GM12878 (cell line): ENCODE measurements around the gene MRPL2. TPM values are rescaled to one million over a fixed set of nuclear protein-coding genes. Genes with fewer than 3 reads are reported as not detected.

ENCODE experiments used
- ATF7 ChIP-seq: fragments of 450-650 bp; IDR thresholded peaks from 2 replicates; pipeline ENCODE4 v1.6.1; 2016; ENCODE audit warnings: low read depth, mild to moderate bottlenecking
- BACH1 ChIP-seq: fragments of 450-650 bp; IDR thresholded peaks from 2 replicates; pipeline ENCODE4 v1.6.1; 2017; ENCODE audit warnings: mild to moderate bottlenecking, borderline replicate concordance
- CBX3 ChIP-seq: fragments of 200-600 bp; sonication (generic); IDR thresholded peaks from 2 replicates; pipeline ENCODE4 v1.6.1; 2016; ENCODE audit warnings: low read depth, borderline replicate concordance
- CEBPB ChIP-seq, 2 experiments: fragments of 150-350 bp in 1 of 2; IDR thresholded peaks; 2 replicates each; pipeline ENCODE4 v1.6.1; 2012 to 2014; ENCODE audit warnings: low read depth in 2 of 2, low read length in 2 of 2, borderline replicate concordance in 1 of 2, inconsistent platforms in 1 of 2
- EP300 ChIP-seq, 2 experiments: fragments of 150-350 bp in 1 of 2; IDR thresholded peaks; 2 replicates each; pipeline ENCODE4 v1.6.1; 2011 to 2012; ENCODE audit warnings: low read depth in 2 of 2, low read length in 2 of 2, borderline replicate concordance in 1 of 2, improper control_type of control experiment in 1 of 2, inconsistent platforms in 1 of 2; ENCODE audit not compliant: control insufficient read depth in 1 of 2
- FOXM1 ChIP-seq: IDR thresholded peaks from 2 replicates; pipeline ENCODE4 v1.6.1; 2012; ENCODE audit warnings: low read depth, mild to moderate bottlenecking, inconsistent platforms, low read length, moderate library complexity
- GABPA ChIP-seq: IDR thresholded peaks from 2 replicates; pipeline ENCODE4 v1.6.1; 2014; ENCODE audit warnings: antibody characterized with exemption, low read depth, mild to moderate bottlenecking, inconsistent platforms
- HDAC6 ChIP-seq: fragments of 200-600 bp; sonication (generic); IDR thresholded peaks from one replicate; pipeline ENCODE4 v1.8.0; 2017; ENCODE audit warnings: antibody characterized with exemption; ENCODE audit not compliant: unreplicated experiment
- NBN ChIP-seq: fragments of 450-650 bp; IDR thresholded peaks from 2 replicates; pipeline ENCODE4 v1.6.1; 2016
- POLR2AphosphoS2 ChIP-seq: IDR thresholded peaks from 2 replicates; pipeline ENCODE4 v1.6.1; 2011; ENCODE audit warnings: low read depth, mild to moderate bottlenecking, low read length, improper control_type of control experiment, moderate library complexity
- RAD51 ChIP-seq: fragments of 450-650 bp; IDR thresholded peaks from 2 replicates; pipeline ENCODE4 v1.6.1; 2016; ENCODE audit warnings: moderate library complexity, mild to moderate bottlenecking, inconsistent platforms
- SMAD1 ChIP-seq: fragments of 450-650 bp; IDR thresholded peaks from 2 replicates; pipeline ENCODE4 v1.6.1; 2018; ENCODE audit warnings: mild to moderate bottlenecking, low read depth; ENCODE audit not compliant: partially characterized antibody
- SUZ12 ChIP-seq: fragments of 200-600 bp; sonication (generic); IDR thresholded peaks from one replicate; pipeline ENCODE4 v1.6.1; 2018; ENCODE audit warnings: antibody characterized with exemption, mild to moderate bottlenecking; ENCODE audit not compliant: unreplicated experiment
- ZBED1 ChIP-seq: IDR thresholded peaks from 2 replicates; pipeline ENCODE4 v1.6.1; 2016; ENCODE audit warnings: borderline replicate concordance
- ZNF217 ChIP-seq: fragments of 450-650 bp; IDR thresholded peaks from 2 replicates; pipeline ENCODE4 v1.6.1; 2017; ENCODE audit warnings: antibody characterized with exemption, mild to moderate bottlenecking
- ZNF274 ChIP-seq: IDR thresholded peaks from one replicate; pipeline ENCODE4 v1.8.0; 2011; ENCODE audit not compliant: insufficient read length, insufficient read depth
- ZNF622 ChIP-seq: fragments of 450-650 bp; IDR thresholded peaks from 2 replicates; pipeline ENCODE4 v1.6.1; 2017; ENCODE audit warnings: mild to moderate bottlenecking, inconsistent platforms
- ZSCAN29 ChIP-seq: fragments of 450-650 bp; IDR thresholded peaks from 2 replicates; pipeline ENCODE4 v1.6.1; 2017; ENCODE audit warnings: mild to moderate bottlenecking, moderate library complexity
- polyA plus RNA-seq, 11 experiments: library from polyadenylated mRNA; depleted of rRNA in 4 of 11; unstranded in 6 of 11; stranded (reverse) in 5 of 11; fragments of >200 nt; fragmentation: Nextera tagmentation in 4 of 11; fragmentation: Illumina TruSeq in 1 of 11; extraction: Ambion mirVana in 4 of 11; extraction: Trizol in 1 of 11; gene quantifications; 1 replicate in 1 of 11; 2 replicates in 10 of 11; pipeline versions ENCODE4 v1.2.1 to v1.2.3, GENCODE V29; 2011 to 2016; ENCODE audit warnings: inconsistent platforms in 2 of 11, missing spikeins in 2 of 11, low read depth in 1 of 11
- total RNA-seq, 4 experiments: library from RNA; depleted of rRNA in 3 of 4; stranded (reverse); fragments of >200 nt in 3 of 4; fragmentation: Illumina TruSeq in 1 of 4; extraction: Trizol in 1 of 4; gene quantifications; 2 replicates each; pipeline versions ENCODE4 v1.2.1 to v1.2.3, GENCODE V29; 2013 to 2021
- TF ChIP-seq, protein P1 (sequence below): fragments of 450-650 bp; formaldehyde crosslinking; IDR thresholded peaks from 2 replicates; pipeline ENCODE4 v1.5.0; 2022; ENCODE audit warnings: mild to moderate bottlenecking, missing genetic modification characterization
- TF ChIP-seq, protein P2 (sequence below): fragments of 450-650 bp; IDR thresholded peaks from 2 replicates; pipeline ENCODE4 v1.6.1; 2017; ENCODE audit warnings: low read depth, mild to moderate bottlenecking, moderate library complexity
- TF ChIP-seq, protein P3 (sequence below): fragments of 450-650 bp; IDR thresholded peaks from 2 replicates; pipeline ENCODE4 v1.6.1; 2016; ENCODE audit warnings: mild to moderate bottlenecking
- TF ChIP-seq, protein P4 (sequence below): fragments of 450-650 bp; IDR thresholded peaks from 2 replicates; pipeline ENCODE4 v1.6.1; 2017; ENCODE audit warnings: borderline replicate concordance
- TF ChIP-seq, protein P5 (sequence below): IDR thresholded peaks from 2 replicates; pipeline ENCODE4 v1.6.1; 2012; ENCODE audit warnings: low read depth, low read length, improper control_type of control experiment

MRPL2 gene
- total and polyA plus RNA-seq, 10 of the 15 experiments (the other 5 are each of a cell fraction or from before 2014, with no cell fraction given): 29.7 to 125 (median 50.2) TPM

DNA sequence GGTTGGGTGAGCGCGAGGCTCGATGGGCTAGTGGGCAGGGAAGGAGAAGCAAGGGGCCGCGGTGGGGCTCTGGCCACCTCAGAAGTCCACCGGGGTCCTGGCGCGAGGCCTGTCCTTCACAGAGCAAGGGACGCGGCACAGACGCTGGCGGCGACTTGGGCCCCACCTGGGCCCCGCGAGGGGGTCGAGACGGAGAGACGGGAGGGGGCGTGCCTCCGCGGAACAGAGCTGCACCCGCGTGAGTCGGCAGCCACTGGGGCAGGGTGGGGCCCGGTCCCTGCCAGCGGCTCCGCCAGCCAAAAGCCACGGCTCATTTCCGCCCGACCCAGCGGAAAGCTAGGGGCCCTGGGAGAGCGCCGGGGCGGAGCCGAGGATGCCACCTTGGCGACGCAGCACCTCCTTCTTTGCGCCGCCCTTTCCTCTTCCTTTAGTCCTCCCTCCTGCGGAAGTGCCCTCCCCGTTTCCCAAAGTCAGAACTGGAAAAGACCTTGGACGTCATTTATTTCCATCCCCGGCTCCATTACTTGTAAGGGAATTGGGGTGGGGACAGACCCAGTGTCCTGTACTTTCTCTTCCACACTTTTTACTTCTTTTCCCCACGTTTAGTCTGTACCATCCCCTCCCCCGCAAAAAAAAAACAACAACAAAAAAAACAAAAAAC lies 5.6 kb downstream of the MRPL2 start, which contains the start of gene CUL7 (continued):
- TF ChIP-seq FOXM1: 0 out of 2 replicates have a peak, but pooled peaks have one; percentile 50
- no peak for TF ChIP-seq RAD51
- peak; percentile 67 for TF ChIP-seq ATF7
- TF ChIP-seq CEBPB (IDR thresholded peaks at IDR 0.05; ENCODE audit: borderline replicate concordance in 1 of 2, low read depth in 2 of 2, low read length in 2 of 2): no peak
- TF ChIP-seq, protein P1, sequence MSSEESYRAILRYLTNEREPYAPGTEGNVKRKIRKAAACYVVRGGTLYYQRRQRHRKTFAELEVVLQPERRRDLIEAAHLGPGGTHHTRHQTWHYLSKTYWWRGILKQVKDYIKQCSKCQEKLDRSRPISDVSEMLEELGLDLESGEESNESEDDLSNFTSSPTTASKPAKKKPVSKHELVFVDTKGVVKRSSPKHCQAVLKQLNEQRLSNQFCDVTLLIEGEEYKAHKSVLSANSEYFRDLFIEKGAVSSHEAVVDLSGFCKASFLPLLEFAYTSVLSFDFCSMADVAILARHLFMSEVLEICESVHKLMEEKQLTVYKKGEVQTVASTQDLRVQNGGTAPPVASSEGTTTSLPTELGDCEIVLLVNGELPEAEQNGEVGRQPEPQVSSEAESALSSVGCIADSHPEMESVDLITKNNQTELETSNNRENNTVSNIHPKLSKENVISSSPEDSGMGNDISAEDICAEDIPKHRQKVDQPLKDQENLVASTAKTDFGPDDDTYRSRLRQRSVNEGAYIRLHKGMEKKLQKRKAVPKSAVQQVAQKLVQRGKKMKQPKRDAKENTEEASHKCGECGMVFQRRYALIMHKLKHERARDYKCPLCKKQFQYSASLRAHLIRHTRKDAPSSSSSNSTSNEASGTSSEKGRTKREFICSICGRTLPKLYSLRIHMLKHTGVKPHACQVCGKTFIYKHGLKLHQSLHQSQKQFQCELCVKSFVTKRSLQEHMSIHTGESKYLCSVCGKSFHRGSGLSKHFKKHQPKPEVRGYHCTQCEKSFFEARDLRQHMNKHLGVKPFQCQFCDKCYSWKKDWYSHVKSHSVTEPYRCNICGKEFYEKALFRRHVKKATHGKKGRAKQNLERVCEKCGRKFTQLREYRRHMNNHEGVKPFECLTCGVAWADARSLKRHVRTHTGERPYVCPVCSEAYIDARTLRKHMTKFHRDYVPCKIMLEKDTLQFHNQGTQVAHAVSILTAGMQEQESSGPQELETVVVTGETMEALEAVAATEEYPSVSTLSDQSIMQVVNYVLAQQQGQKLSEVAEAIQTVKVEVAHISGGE (CRISPR knock-in tag): 0 out of 2 replicates have a peak, but pooled peaks have one; percentile 38
- TF ChIP-seq, protein P2, sequence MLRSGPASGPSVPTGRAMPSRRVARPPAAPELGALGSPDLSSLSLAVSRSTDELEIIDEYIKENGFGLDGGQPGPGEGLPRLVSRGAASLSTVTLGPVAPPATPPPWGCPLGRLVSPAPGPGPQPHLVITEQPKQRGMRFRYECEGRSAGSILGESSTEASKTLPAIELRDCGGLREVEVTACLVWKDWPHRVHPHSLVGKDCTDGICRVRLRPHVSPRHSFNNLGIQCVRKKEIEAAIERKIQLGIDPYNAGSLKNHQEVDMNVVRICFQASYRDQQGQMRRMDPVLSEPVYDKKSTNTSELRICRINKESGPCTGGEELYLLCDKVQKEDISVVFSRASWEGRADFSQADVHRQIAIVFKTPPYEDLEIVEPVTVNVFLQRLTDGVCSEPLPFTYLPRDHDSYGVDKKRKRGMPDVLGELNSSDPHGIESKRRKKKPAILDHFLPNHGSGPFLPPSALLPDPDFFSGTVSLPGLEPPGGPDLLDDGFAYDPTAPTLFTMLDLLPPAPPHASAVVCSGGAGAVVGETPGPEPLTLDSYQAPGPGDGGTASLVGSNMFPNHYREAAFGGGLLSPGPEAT: peak; percentile 71
- no peak for TF ChIP-seq ZNF622
- TF ChIP-seq, protein P3, sequence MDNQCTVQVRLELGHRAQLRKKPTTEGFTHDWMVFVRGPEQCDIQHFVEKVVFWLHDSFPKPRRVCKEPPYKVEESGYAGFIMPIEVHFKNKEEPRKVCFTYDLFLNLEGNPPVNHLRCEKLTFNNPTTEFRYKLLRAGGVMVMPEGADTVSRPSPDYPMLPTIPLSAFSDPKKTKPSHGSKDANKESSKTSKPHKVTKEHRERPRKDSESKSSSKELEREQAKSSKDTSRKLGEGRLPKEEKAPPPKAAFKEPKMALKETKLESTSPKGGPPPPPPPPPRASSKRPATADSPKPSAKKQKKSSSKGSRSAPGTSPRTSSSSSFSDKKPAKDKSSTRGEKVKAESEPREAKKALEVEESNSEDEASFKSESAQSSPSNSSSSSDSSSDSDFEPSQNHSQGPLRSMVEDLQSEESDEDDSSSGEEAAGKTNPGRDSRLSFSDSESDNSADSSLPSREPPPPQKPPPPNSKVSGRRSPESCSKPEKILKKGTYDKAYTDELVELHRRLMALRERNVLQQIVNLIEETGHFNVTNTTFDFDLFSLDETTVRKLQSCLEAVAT: no peak; the same call in 1 of the 2 replicates
- no peak for TF ChIP-seq SUZ12
- TF ChIP-seq ZNF274: no peak
- TF ChIP-seq NBN: no peak; the same call in 1 of the 2 replicates
- TF ChIP-seq ZSCAN29: no peak
- TF ChIP-seq HDAC6: no peak
- TF ChIP-seq ZNF217: no peak
- no peak for TF ChIP-seq SMAD1
- TF ChIP-seq, protein P4, sequence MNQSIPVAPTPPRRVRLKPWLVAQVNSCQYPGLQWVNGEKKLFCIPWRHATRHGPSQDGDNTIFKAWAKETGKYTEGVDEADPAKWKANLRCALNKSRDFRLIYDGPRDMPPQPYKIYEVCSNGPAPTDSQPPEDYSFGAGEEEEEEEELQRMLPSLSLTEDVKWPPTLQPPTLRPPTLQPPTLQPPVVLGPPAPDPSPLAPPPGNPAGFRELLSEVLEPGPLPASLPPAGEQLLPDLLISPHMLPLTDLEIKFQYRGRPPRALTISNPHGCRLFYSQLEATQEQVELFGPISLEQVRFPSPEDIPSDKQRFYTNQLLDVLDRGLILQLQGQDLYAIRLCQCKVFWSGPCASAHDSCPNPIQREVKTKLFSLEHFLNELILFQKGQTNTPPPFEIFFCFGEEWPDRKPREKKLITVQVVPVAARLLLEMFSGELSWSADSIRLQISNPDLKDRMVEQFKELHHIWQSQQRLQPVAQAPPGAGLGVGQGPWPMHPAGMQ: no peak
- TF ChIP-seq BACH1: peak; percentile 94
- TF ChIP-seq CBX3: no peak
- peak; percentile 86; the same call in 1 of the 2 replicates for TF ChIP-seq ZBED1
- TF ChIP-seq POLR2AphosphoS2: peak; percentile 95
- TF ChIP-seq, protein P5, sequence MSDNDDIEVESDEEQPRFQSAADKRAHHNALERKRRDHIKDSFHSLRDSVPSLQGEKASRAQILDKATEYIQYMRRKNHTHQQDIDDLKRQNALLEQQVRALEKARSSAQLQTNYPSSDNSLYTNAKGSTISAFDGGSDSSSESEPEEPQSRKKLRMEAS: peak; percentile 62
- peak; percentile 87 for TF ChIP-seq GABPA
- TF ChIP-seq EP300 (IDR thresholded peaks at IDR 0.05; ENCODE audit: borderline replicate concordance in 1 of 2, control insufficient read depth in 1 of 2, low read depth in 2 of 2, low read length in 2 of 2): 0 out of 4 replicates have a peak, but pooled peaks of 1 of the 2 experiments have one; percentile 15
